ENCODE results near the gene HSCB. TPM values are rescaled to one million over a fixed set of nuclear protein-coding genes. Genes with fewer than 3 reads are reported as not detected.

Gene HSCB
- total RNA-seq, 1 experiment from 2014 or later, result 10.2 TPM

GRCh38 chr22:28788601-28789000 is 46.8 kb downstream of the HSCB start:
- CTCF ChIA-PET, result no interaction called here
- no peaks in the 10 kb centered on the region for H3K27me3 ChIP-seq (ENCODE audit: control insufficient read depth, insufficient read depth, low read length)
- in situ Hi-C loops (cut with HindIII; ENCODE audit: low pct_unique_long_range_greater_than_20kb, low sequenced_read_pairs) (no loop called here), intact Hi-C loops (cut with micrococcal nuclease; ENCODE audit: unreplicated experiment) (no loop called here)
- no peaks in the 10 kb centered on the region for H3K9me3 ChIP-seq (ENCODE audit: control insufficient read depth, insufficient read depth, low read depth, low read length)
- H3K4me1 ChIP-seq (ENCODE audit: control insufficient read depth, insufficient read depth, low read length), result no peaks in the 10 kb centered on the region
- ATAC-seq (no peak), DNase-seq (ENCODE audit: low read depth, low spot score) (no peak)
- no peak for TF ChIP-seq POLR2AphosphoS5 (IDR thresholded peaks at IDR 0.05; ENCODE audit: low read depth, low read length)
- no peak for TF ChIP-seq REST (IDR thresholded peaks at IDR 0.05; ENCODE audit: insufficient read depth in 1 of 2, low read depth in 2 of 2, low read length in 1 of 2)
- TF ChIP-seq CTCF (IDR thresholded peaks at IDR 0.05), result no peak
- no peak for TF ChIP-seq SIN3A (IDR thresholded peaks at IDR 0.05; ENCODE audit: borderline replicate concordance, insufficient read depth, low read depth, low read length)
- TF ChIP-seq TCF7L2 (IDR thresholded peaks at IDR 0.05; ENCODE audit: low read depth, low read length), result no peak
- no TSS peak for BruUV-seq (replicated peaks)
- no peak overlapping the region for H3K27ac ChIP-seq (ENCODE audit: low read length)
- POLR2A ChIA-PET, result interaction anchor here (0.5 kb wide), 1 partner anchor 28 kb away, joined by 4 read pairs; no protein-coding TSS in a partner anchor
- H3K4me3 ChIP-seq (ENCODE audit: low read depth in 2 of 2, low read length in 2 of 2), result no peak overlapping the region
- peaks cover 25% of the 10 kb centered on the region for H3K36me3 ChIP-seq (ENCODE audit: control insufficient read depth, insufficient read depth, low read length)

- Histone ChIP-seq H3K36me3 (ENCODE audit: control insufficient read depth, insufficient read depth, low read length) (peaks cover 26% of the 10 kb centered on the region), H3K4me1 (ENCODE audit: control insufficient read depth, insufficient read depth, low read length) (no peaks in the 10 kb centered on the region), H3K9me3 (ENCODE audit: control insufficient read depth, insufficient read depth, low read depth, low read length) (no peaks in the 10 kb centered on the region), H3K27ac (ENCODE audit: low read length) (no peak overlapping the region), H3K27me3 (ENCODE audit: control insufficient read depth, insufficient read depth, low read length) (no peaks in the 10 kb centered on the region), H3K4me3 (ENCODE audit: low read depth in 2 of 2, low read length in 2 of 2) (no peak overlapping the region)
- in situ Hi-C loops (cut with HindIII; ENCODE audit: low pct_unique_long_range_greater_than_20kb, low sequenced_read_pairs) (no loop called here), intact Hi-C loops (cut with micrococcal nuclease; ENCODE audit: unreplicated experiment) (no loop called here)
- TF ChIP-seq REST (IDR thresholded peaks at IDR 0.05; ENCODE audit: insufficient read depth in 1 of 2, low read depth in 2 of 2, low read length in 1 of 2) (no peak), CTCF (IDR thresholded peaks at IDR 0.05) (no peak), TCF7L2 (IDR thresholded peaks at IDR 0.05; ENCODE audit: low read depth, low read length) (no peak), SIN3A (IDR thresholded peaks at IDR 0.05; ENCODE audit: borderline replicate concordance, insufficient read depth, low read depth, low read length) (no peak), POLR2AphosphoS5 (IDR thresholded peaks at IDR 0.05; ENCODE audit: low read depth, low read length) (no peak)
- ATAC-seq, result no peak
- ChIA-PET CTCF (no interaction called here), POLR2A (no interaction called here)
- BruUV-seq (replicated peaks), result no TSS peak
- no peak for DNase-seq (ENCODE audit: low read depth, low spot score)
These were observed 49.3 kb downstream of the HSCB start for GRCh38 chr22:28791124-28791523.

Data from Panc1 (cell line).